HG03097 (cell line): ENCODE data around the gene LMF1.
"Not testable (repeated sequence)": the region's sequence is repeated elsewhere in the genome, so short reads cannot be mapped to it uniquely, and the experiment has no call there.

Experiments used
- ATAC-seq: cut with Tn5 transposase; IDR thresholded peaks from one replicate; pipeline ENCODE4 v1.9.1; 2021; ENCODE audit not compliant: unreplicated experiment, low FRiP score

LMF1 gene

GRCh38 chr16:886084-886543 lies 84.7 kb downstream of the LMF1 start:
- ATAC-seq: no peak

GRCh38 chr16:885391-885790 lies 85.4 kb downstream of the LMF1 start:
- no peak for ATAC-seq

GRCh38 chr16:884232-884631 lies 86.6 kb downstream of the LMF1 start:
- no peak for ATAC-seq

DNA sequence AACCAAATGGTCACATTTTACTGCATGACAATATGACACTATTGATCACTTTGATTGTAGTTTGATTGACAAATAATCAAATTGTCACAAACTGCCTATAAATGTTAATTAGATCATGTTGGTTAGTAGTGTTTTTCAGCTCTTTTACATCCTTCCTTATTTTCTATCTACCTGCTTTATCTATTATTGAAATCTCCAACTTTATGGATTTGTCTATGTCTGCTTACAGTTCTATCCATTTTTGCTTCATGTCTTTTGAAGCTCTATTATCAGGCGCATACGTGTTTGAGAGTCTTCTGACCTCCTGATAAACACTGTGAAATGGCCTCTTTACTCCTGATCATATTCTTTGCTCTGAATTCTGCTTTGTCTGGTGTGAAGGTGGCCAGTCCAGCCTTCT lies 87.0 kb downstream of the LMF1 start:
- no peak for ATAC-seq

- ATAC-seq: no peak
Measured at GRCh38 chr16:883340-883739, 87.4 kb downstream of the LMF1 start.

- not testable (repeated sequence) for ATAC-seq
Measured at GRCh38 chr16:882671-883070, 88.1 kb downstream of the LMF1 start.

DNA sequence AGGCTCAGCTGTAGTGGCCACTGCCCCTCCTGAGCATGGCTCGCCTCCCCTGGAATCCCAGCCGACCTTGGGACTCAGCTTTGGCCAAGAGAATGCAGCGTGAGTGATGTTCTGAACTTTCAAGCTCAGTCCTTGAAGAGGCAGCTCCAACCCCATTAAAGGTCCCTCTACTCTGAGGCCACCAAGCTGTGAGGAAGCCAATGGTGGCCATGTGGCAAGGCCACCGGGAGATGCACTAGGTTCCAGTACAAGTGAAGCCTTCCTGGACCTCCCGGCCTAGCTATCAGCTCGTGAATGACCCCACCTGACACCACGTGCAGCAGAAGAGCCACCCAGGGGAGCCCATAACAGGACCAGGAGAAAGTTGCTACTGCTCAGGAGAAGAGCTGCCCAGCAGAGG lies 88.5 kb downstream of the LMF1 start:
- no peak for ATAC-seq

GRCh38 chr16:881219-882097 lies 89.3 kb downstream of the LMF1 start:
- no peak for ATAC-seq

DNA sequence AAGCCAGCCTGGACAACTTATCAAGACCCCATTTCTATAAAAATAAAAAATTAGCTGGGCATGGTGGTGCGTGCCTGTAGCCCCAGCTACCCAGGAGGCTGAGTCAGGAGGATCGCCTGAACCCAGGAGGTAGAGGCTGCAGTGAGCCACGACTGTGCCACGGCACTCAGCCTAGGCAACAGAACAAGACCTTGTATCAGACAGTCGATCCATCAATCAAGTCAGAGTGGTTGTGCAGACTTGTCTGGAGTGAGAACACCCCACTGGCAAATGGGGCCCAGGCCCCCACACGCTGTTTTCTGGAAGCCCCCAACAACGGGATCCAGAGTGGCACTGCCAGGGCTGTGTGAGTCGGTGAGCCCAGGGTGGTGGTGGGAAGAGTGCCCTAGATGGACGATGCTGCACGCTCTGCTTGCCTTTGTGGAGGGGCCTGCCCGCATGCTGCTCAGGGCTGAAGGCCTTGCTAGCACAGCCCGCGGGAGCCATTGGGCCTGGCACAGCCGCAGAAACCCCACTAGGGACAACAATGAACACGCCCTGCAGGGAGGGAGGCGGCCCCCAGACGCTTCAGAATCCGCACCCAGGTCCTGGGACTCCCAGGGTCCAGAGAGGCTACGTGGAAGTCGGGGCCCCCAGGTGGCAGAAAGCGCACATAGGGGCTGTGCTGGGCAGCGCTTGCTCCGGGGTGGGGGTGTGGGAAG lies 90.2 kb downstream of the LMF1 start:
- ATAC-seq: no peak

GRCh38 chr16:879986-880385 lies 90.8 kb downstream of the LMF1 start:
- ATAC-seq: no peak

- no peak for ATAC-seq
Measured at GRCh38 chr16:879461-879861, 91.3 kb downstream of the LMF1 start.

- no peak for ATAC-seq
Measured at GRCh38 chr16:878886-879285, 91.9 kb downstream of the LMF1 start.

- no peak for ATAC-seq
Measured at GRCh38 chr16:878072-878784, 92.6 kb downstream of the LMF1 start.

DNA sequence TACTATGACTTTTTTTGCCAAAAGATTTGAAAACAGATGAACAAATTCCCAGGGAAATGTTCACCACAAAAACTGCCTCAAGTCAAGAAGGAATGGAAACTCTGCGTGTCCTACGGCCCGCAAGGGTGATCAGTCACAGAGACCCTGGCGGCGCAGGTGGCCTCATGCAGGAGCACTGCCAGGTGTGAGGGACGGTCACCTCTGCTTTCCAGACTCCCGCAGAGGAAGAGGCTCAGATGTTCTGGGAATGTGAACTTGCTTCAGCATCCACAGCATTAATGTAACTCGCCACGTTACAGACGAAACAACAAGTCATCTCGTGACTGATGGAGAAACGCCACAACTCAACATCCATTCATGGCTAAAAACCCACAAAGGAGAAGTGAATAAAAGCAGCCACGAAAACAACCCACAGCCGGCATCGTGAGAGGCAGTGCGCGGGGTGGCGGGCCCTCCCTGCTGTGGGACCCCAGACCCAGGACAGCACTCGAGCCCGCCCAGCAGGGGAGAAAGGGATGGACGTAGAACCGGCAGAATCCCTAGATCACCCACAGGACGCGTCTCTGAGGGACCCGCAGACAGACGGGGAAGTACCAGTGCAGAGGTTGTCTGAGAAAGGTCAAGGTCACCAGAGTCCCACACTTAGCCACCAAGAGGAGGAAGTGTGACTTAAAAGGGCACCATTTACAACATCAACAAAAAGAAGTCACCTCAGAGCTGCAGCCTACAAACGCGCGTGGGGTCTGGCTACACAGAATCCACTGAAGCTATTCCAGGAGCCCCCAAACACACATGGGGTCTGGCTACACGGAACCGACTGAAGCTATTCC lies 93.3 kb downstream of the LMF1 start:
- ATAC-seq: no peak

DNA sequence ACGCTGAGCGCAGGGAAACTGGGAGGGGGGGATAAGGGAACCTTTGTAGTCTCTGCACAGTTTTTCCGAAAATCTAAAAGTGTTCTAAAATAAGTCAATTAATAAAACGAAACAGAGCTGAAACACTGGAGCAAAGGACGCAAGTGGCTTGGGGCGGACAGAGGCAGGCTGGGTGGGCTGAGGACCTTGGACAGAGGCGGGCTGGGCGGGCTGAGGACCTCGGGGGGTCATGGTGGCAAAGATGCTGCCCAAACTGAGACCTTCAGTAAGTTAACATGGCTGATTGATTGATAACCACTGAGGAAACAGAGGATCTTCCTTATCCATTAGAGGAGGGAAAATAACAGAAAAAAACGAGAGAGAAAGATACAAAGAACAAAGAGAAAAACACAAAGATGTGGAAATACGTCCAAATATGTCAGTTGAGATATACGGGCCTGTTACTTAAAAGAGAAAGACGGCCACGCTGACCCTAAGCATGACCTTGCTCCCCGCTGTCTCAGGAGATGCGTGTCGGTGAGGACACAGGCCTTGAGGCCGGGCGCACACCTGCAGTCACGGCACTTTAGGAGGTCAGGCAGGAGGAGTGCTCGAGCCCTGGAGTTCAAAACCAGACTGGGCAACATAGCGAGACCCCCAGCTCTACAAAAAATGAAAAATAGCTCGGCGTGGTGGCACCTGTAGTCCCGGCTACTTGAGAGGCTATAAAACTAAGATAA lies 94.1 kb downstream of the LMF1 start:
- no peak for ATAC-seq

- no peak for ATAC-seq
Measured at GRCh38 chr16:876041-876335, 94.8 kb downstream of the LMF1 start.

- ATAC-seq: no peak
Measured at GRCh38 chr16:875182-876040, 95.4 kb downstream of the LMF1 start.

DNA sequence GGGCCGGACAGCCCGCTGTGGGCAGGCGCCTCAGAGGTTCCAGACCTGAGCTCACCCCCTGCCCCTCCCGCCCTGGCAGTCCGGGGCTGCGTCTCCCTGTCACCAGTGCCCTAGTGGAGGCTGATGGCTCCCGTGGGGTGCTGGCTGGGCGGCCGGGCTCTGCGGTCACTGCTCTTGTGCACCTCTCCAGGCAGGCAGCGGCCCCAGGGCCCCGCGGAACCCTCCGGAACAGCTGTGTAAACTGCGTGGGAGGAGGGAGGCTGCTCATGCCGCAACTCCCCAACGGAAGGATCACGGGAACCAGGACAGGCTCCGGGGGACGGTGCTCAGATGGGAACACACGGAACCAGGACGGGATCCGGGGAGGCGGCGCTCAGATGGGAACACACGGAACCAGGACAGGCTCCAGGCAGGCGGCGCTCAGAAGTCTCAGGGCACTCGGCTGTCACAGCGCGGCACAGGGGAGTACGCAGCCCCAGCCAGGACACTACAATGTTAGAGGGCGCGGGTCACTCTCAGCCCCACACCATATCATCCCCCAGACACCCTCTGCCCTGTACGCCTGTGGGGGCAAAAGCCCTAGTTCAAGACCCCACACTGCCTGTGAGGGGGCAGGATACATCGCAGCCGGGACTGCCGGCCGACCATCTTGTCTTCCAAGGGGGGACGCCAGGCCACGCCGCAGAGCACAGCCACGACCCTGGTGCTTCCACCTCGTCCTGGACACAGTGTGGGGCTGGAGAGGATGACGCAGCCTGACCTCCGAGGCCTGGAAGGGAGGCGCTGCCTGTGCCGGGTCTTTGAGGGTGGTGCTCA lies 96.2 kb downstream of the LMF1 start:
- ATAC-seq: no peak
